IPS-18c (cell line): ENCODE results near the gene DHRS11.

ENCODE experiments used
- H3K4me3 ChIP-seq: 2 replicates; pipeline ENCODE4 v1.7.0; 2013; ENCODE audit warnings: low read depth, mild to moderate bottlenecking, low read length, moderate library complexity; ENCODE audit not compliant: insufficient read depth
- H3K9me3 ChIP-seq: one replicate; pipeline ENCODE4 v1.6.1; 2013; ENCODE audit warnings: mild to moderate bottlenecking, low read length, moderate library complexity; ENCODE audit not compliant: control insufficient read depth, insufficient read depth

DHRS11 gene

GRCh38 chr17:36586138-36586537, 5.5 kb upstream of the DHRS11 start:
- no peaks in the 10 kb centered on the region for H3K9me3 ChIP-seq
- H3K4me3 ChIP-seq = no peak overlapping the region

GRCh38 chr17:36590082-36590481, 1.6 kb upstream of the DHRS11 start:
- no peak overlapping the region for H3K4me3 ChIP-seq
- H3K9me3 ChIP-seq = no peaks in the 10 kb centered on the region

- no peaks in the 10 kb centered on the region for H3K9me3 ChIP-seq
- peak overlapping the region; percentile 82 for H3K4me3 ChIP-seq
Measured at GRCh38 chr17:36592316-36592715, 637 bp downstream of the DHRS11 start.

- Histone ChIP-seq H3K9me3 (no peaks in the 10 kb centered on the region), H3K4me3 (peak overlapping the region; percentile 82)
Measured at GRCh38 chr17:36592716-36593321, 1.1 kb downstream of the DHRS11 start.

- H3K4me3 ChIP-seq = no peak overlapping the region
- H3K9me3 ChIP-seq = no peaks in the 10 kb centered on the region
Measured at GRCh38 chr17:36593656-36594316, 2.1 kb downstream of the DHRS11 start.

- Histone ChIP-seq H3K9me3 (no peaks in the 10 kb centered on the region), H3K4me3 (no peak overlapping the region)
Measured at GRCh38 chr17:36594626-36595401, 3.1 kb downstream of the DHRS11 start.

- H3K9me3 ChIP-seq = no peaks in the 10 kb centered on the region
- H3K4me3 ChIP-seq = no peak overlapping the region
Measured at GRCh38 chr17:36597226-36597625, 5.5 kb downstream of the DHRS11 start.

- H3K4me3 ChIP-seq = no peak overlapping the region
- no peaks in the 10 kb centered on the region for H3K9me3 ChIP-seq
Measured at GRCh38 chr17:36597866-36598777, 6.4 kb downstream of the DHRS11 start.

GRCh38 chr17:36598951-36599401, 7.3 kb downstream of the DHRS11 start:
- Histone ChIP-seq H3K4me3 (no peak overlapping the region), H3K9me3 (no peaks in the 10 kb centered on the region)

- no peak overlapping the region; the same call in 1 of the 2 replicates for H3K4me3 ChIP-seq
- H3K9me3 ChIP-seq = no peaks in the 10 kb centered on the region
Measured at GRCh38 chr17:36599546-36600250, 8.0 kb downstream of the DHRS11 start.

GRCh38 chr17:36600465-36600864, 8.8 kb downstream of the DHRS11 start:
- Histone ChIP-seq H3K4me3 (peak overlapping the region; percentile 51; the same call in 1 of the 2 replicates), H3K9me3 (no peaks in the 10 kb centered on the region)

GRCh38 chr17:36600936-36601302, 9.2 kb downstream of the DHRS11 start:
- no peaks in the 10 kb centered on the region for H3K9me3 ChIP-seq
- peak overlapping the region; percentile 51 for H3K4me3 ChIP-seq

- H3K9me3 ChIP-seq = no peaks in the 10 kb centered on the region
- H3K4me3 ChIP-seq = peak within 1 kb of the TSS; percentile 88
Measured at GRCh38 chr17:36601303-36602029, 9.8 kb downstream of the DHRS11 start, which contains the start of gene MRM1. TSS of gene MRM1 (plus strand) at chr17:36601583. CDS start at chr17:36601811, 228 bp downstream.

- H3K4me3 ChIP-seq = peak overlapping the region; percentile 88
- no peaks in the 10 kb centered on the region for H3K9me3 ChIP-seq
Measured at GRCh38 chr17:36602030-36602748, 10.5 kb downstream of the DHRS11 start.

GRCh38 chr17:36602924-36603384, 11.3 kb downstream of the DHRS11 start:
- H3K9me3 ChIP-seq = no peaks in the 10 kb centered on the region
- peak overlapping the region; percentile 88 for H3K4me3 ChIP-seq
